COR-L47 (cell line): ENCODE data around the gene CLEC16A.

Experiments
- DNase-seq: peaks from one replicate; lab custom pipeline; 2025; lab: John Stamatoyannopoulos, UW

Gene CLEC16A

DNA sequence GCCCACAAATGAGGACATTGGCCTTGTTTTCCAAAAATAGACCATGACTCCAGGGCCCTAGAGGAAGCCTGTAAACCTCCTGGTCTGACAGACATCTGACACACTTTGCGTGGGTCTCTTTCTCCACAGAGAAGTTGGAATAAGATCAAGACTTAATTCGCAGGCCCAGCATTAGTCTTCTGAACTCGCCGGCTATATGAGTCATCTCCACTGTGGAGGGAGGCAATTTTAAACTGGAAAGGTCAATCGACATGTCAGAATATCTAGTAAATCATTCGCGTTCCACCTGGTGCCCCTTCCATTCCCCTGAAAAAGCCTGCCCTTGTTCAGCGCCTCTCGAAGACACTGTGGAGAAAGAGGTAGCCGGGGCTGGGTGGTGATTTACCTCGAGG, 140.1 kb downstream of the CLEC16A start:
- no peak for DNase-seq

- no peak for DNase-seq
These were observed 140.6 kb downstream of the CLEC16A start for GRCh38 chr16:11084876-11085485.

DNA sequence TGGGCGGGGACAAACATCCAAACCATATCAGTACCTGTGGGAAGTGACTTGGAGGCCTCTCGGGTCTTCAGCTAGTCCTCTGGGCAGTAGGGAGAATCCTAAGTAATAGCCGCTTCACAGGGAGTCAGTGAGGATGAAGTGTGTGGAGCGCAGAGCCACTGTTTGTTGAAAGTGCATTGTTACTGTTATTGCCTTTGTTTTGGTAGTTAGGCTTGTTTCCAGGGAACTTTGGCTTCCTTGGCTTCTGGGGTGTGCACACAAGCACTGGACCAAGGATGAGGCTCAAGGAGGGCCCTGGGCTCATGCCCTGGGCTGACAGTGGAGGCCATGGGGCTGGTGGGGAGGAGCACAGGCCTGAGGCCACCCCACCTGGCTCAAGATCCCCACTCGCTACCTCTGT, 141.6 kb downstream of the CLEC16A start:
- DNase-seq, result no peak

DNA sequence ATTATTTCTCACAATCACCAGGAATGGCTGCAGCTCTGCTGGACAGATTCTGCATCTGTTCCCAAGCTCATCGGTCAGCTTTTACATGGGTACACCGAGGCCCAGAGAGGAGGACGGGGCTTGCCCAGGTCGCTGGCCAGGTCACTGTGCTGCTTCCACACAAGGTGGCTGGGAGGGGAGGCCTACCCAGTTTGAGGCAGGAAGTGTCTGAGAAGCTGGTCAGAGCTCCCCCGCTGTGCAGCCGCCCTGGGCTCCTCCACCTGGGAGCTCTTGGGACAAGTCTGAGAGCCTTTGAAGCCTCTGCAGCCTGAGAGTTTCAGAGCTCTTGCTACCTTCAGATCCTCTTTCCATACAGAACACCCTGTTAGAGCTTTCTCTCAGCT, 143.3 kb downstream of the CLEC16A start:
- no peak for DNase-seq

- DNase-seq, result no peak
These were observed 143.8 kb downstream of the CLEC16A start for GRCh38 chr16:11088074-11088730.

GRCh38 chr16:11088831-11089230, 144.5 kb downstream of the CLEC16A start:
- DNase-seq, result no peak

- DNase-seq, result no peak
These were observed 145.2 kb downstream of the CLEC16A start for GRCh38 chr16:11089504-11090124.

DNA sequence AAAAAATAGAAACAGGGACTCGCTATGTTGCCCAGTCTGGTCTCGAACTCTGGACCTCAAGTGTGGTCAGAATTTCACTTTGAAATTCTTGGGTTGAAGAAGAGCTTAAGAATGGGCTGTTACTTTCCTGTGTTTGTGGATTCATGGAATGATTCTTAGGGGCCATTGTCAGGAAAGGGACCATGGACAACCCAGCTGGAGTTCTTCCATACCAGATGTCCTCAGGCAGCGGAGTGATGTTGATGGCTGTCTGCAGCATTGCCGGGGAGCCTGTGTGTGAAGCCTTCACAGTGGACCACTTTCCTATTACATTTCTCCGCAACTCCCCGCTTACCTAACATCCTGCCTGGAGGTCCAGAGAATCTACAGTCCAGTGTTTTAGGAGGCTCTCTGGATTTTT, 145.9 kb downstream of the CLEC16A start:
- DNase-seq, result no peak

DNA sequence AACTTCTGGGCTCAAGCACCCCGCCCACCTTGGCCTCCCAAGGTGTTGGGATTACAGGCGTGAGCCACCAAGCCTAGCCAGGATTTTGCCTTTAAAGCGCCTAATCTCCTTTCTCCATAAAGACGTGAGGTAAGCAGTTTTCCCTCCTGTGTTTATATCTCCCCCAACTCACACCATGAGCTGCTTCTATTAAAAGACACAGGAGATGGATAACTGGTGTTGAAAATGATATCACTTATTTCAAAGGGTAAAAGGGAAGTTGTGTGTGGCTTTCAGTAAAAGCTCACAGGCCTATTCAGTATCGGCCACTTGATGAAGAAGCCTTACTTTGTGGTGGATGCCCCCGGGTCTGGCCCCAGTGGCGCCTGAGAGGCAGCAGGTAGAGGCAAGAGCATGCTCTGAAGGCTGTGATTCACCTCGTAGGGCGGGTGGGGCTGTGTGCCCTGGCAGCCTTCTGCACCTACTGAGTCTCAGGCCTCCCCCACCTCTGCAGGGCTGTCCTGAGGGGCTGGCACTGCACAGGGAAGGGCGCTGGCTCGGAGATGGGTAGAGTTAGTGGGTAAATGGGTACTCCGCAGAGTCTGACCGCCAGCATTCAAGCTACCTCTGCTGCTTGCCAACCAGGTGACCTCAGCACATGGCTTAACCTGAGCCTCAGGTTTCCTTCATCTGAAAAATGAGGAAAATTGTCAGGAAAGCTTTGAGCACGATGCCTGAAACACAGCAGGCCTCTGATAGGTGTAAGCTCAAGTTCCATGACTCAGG, 146.8 kb downstream of the CLEC16A start:
- no peak for DNase-seq

DNA sequence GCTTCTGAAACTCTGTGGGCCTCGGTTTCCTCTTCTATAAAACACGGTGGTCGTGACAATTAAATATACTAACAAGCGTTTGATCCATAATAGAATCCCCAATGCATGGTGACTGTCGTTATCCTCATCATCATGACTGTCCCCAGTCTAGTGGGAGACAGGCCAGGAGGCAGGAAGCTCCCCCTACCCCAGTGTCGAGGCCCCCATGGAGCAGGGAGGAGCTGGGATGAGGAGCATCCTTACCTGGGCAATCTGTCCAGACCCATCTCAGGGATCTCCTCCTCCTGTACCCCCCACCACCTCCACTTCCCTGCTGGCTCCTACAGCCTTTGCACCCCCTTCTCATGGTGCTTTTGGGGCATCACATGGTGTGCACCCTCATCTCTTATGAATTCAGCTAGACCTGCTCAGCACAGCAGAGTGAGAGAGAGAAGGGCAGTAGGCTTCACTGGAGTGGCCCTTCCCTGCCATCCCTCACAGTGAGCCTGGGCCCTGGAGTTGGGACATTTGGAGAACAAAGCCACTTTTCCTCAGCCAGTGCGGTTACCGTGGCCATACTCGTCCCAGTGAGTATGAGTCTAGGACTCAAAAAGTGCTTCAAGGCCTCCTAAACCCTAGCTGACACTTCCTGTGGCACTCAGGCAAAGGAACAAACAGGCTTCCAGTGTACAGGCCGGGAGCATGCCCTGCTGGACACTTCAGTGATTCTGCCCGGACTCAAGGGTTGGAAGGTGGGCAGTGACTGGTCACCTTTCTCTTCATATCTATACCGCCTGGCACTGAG, 148.6 kb downstream of the CLEC16A start:
- DNase-seq, result no peak

- DNase-seq, result no peak
These were observed 149.3 kb downstream of the CLEC16A start for GRCh38 chr16:11093572-11094074.

DNA sequence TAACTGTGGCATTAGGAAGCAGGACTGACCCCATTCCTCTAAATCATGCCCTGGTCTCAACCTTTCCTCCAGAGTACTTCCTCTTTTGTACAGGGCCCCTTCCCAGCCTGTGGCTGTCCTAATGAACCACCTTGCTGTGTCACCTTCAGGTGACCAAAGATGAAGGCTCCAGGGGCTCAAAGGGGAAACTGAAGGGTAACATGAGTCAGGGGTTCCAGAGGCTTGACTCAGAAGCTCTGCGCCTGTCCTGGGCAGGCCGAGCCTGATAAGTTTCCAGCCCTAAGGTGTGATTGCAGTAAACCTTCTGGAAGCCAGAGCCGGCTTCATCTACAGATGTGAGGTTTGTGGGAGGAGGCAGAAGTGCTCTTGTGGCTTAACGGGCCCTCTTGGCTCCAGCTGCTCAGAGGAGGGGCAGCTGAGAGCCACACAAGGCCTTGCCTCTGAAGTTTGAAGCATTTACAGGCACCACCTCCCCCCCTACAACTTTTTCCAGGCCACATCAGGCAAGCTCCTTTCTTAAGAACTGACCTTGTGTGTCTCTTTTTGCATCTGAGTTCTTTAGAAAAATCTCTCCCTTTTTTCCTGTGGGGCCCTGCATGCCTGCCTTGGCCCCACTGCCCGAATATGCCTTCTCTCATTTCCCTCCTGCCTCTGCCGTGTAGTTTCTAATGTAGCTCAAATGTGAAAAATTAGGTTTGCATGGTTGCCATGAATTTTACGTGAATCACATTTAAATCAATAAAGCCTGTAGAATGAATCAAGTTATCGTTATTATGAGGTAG, 149.9 kb downstream of the CLEC16A start:
- no peak for DNase-seq

GRCh38 chr16:11094857-11095565, 150.6 kb downstream of the CLEC16A start:
- DNase-seq, result no peak

GRCh38 chr16:11095935-11096334, 151.6 kb downstream of the CLEC16A start:
- DNase-seq, result no peak

- DNase-seq, result no peak
These were observed 152.9 kb downstream of the CLEC16A start for GRCh38 chr16:11097094-11097786.

DNA sequence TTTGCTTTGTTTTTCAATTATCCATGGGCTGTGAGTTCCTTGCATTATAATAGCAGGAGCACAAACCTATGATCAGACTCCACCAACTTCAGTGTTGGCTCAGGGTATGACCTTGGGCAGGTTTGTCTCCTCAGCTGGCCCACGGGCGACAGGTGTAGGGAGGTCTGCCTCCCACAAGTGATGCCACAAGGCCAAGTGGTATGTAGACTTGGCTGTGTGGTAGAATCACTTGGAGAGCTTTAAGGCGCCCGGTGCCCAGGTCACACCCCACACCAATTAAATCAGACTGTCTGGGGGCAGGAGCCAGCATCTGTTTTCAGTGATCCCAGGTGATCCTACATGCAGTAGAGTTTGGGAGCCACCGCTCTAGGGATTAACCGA, 153.4 kb downstream of the CLEC16A start:
- DNase-seq, result no peak

DNA sequence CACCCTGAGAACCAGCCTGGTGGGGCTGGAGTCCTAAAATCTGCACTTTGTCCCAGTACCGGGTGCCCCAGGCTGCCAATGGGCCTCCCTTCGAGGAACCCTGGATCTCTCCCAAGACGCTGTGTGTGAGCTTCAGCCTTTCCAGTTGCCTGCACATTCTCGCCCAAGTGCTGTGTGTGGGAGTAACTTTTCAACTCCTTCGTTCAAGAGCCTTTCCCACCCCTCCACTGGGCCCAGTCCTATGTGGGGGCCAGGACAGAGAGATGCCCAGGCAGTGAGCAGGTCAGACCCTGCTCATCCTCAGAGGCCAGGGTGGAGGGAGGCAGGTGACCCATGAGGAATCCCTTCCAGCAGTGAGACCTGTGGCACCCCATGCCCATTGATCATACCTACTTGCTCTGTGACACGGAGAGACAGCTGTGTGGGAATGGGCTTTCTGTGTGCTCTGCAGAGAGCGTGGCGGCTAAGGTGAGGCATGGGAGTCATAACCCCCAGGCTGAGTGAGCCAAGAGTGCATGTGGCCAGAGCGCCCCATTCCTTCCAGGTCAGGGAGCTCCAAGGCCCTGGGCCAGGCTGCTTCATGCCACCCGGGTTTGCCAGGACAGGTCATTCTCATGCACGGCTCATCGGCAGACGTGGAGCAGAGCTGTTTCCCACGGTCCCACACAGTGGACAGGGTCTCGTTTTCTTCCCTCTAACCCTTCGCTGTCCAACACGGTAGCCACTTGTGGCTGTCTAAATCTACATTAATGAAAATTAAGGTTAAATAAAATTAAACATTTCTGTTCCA, 154.4 kb downstream of the CLEC16A start:
- DNase-seq, result no peak

- DNase-seq, result no peak
These were observed 155.4 kb downstream of the CLEC16A start for GRCh38 chr16:11099672-11100205.

GRCh38 chr16:11100239-11100750, 155.9 kb downstream of the CLEC16A start:
- no peak for DNase-seq
